ENCODE results near the gene PARD6G.
A peak's percentile ranks its signal among the peaks of the same experiment; 100 is the strongest.

PARD6G gene

DNA sequence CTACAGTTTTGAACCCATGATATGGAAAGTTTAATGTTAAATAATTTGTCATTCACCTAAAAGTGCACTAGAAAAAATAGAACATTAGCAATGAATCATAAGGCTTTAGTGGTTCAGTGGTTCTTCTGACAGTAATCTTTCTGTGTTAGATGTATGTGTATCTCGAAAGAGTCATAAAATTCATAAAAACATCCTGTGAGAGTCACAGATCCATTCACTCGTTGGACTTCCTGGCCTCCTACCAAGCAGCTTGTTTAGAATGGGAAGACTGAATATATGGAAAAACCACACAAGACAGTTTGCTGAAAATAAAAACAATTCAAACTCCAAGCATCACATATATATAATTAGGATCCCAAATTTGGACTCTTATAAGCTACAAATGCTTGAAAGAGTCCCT, 103.4 kb downstream of the PARD6G start:
- DNase-seq, result no peak

GRCh38 chr18:80140455-80140985, 106.8 kb downstream of the PARD6G start:
- DNase-seq, result no peak

- DNase-seq, result no peak
Observed at GRCh38 chr18:80137976-80138375, 109.3 kb downstream of the PARD6G start.

GRCh38 chr18:80137137-80137536, 110.2 kb downstream of the PARD6G start:
- DNase-seq, result no peak

GRCh38 chr18:80136679-80137078, 110.6 kb downstream of the PARD6G start:
- no peak for DNase-seq

- DNase-seq, result no peak
Observed at GRCh38 chr18:80135136-80135535, 112.2 kb downstream of the PARD6G start.

- DNase-seq, result no peak
Observed at GRCh38 chr18:80133124-80133523, 114.2 kb downstream of the PARD6G start.

GRCh38 chr18:80132180-80132812, 115.0 kb downstream of the PARD6G start:
- DNase-seq, result no peak

GRCh38 chr18:80130555-80130954, 116.8 kb downstream of the PARD6G start:
- DNase-seq, result no peak

DNA sequence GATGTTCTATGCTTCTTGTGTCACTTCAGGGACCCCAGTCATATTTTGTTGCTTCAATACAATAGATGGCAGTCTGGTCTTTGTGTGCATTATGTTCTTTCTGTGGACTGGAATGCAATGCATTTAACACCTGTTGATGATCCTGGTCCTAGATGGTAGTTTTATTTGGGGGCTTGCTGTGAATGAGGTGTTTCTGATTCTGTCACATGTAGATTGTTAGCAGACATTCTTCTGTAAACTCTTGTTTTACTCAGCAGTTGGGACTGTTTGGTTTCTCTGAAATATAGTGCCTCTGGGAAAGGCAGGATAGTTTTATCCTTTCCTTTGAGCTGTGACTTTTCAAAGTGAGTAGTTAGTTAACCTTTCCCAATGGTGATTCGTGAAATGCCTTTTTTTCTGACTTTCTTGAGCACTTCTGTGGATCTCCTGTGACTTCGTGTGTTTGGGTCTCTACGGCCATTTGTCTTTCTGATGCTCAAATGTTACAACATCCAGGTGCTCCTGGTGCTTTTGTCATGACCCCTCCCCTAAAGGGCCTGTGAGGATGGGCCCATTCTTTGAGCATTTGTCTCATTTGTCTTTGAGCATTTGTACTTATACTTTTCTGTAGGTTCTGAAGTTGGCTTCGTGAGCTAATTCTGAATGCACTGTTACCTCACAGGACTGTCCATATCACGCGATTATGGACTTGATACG, 117.5 kb downstream of the PARD6G start:
- DNase-seq, result no peak

GRCh38 chr18:80127635-80128034, 119.7 kb downstream of the PARD6G start:
- DNase-seq, result no peak

GRCh38 chr18:80126797-80127196, 120.5 kb downstream of the PARD6G start:
- DNase-seq, result no peak

DNA sequence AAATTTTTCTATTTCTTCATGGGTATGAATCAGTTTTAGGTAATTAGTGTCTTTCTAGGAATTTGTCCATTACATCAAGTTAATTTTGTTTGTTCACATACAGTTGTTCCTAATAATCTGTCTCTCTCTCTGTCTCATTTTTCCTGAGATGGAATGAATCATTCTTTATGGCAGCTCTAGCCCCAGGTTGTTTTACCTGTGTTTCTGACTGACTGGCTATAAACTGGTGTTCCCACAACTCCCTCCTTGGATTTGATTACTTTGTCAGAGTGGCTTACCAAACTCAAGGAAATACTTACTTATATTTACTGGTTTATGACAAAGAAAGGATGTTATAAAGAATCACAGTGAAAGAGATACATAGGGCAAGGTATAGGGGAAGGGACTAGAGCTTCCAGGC, 123.2 kb downstream of the PARD6G start:
- DNase-seq, result no peak

GRCh38 chr18:80120932-80121331, 126.4 kb downstream of the PARD6G start:
- no peak for DNase-seq

GRCh38 chr18:80119111-80119510, 128.2 kb downstream of the PARD6G start:
- DNase-seq, result no peak

GRCh38 chr18:80115035-80115434, 132.3 kb downstream of the PARD6G start:
- no peak for DNase-seq

GRCh38 chr18:80112624-80113248, 134.6 kb downstream of the PARD6G start:
- DNase-seq, result no peak

GRCh38 chr18:80109676-80110078, 137.6 kb downstream of the PARD6G start:
- DNase-seq, result no peak

GRCh38 chr18:80108739-80109675, 138.3 kb downstream of the PARD6G start, which contains the start of gene ADNP2:
Gene ADNP2, plus strand, starts transcription at chr18:80109262. Its CDS starts 8,281 bp downstream, at chr18:80117543.
- DNase-seq, result peak; percentile 80

- no peak for DNase-seq
Observed at GRCh38 chr18:80108121-80108536, 139.2 kb downstream of the PARD6G start.

- no peak for DNase-seq
Observed at GRCh38 chr18:80107426-80107825, 139.9 kb downstream of the PARD6G start.

Measured in activated CD4-positive, alpha-beta T cell treated with anti-CD3 and anti-CD28 coated beads, Interleukin-2, amount 50 U/mL, for 1 hour (primary cell).